ENCODE results near the gene KCNQ1.
A peak's percentile ranks its signal among the peaks of the same experiment; 100 is the strongest.

GRCh38 chr11:2882396-2883110 is 437.7 kb downstream of the KCNQ1 start:
- no peak for TF ChIP-seq CTCF (IDR thresholded peaks at IDR 0.05)
- peak in 1 of 3 donors; percentile 4 for TF ChIP-seq POLR2A (IDR thresholded peaks at IDR 0.05)

Data from body of pancreas (tissue), 4 donors.